Measurements from ENCODE around the gene MNAT1.

GRCh38 chr14:60734465-60735242, at the start of gene MNAT1:
- TF ChIP-seq HMGXB4 (CRISPR knock-in tag; IDR thresholded peaks at IDR 0.05) (no peak), ATF3 (IDR thresholded peaks at IDR 0.05) (no peak), ATF3 (CRISPR knock-in tag; conservative IDR thresholded peaks at IDR 0.05) (no peak)

All from K562 (cell line).